ENCODE results near the gene TUBA1A.
"Not testable (repeated sequence)": the region's sequence is repeated elsewhere in the genome, so short reads cannot be mapped to it uniquely, and the experiment has no call there.

The TUBA1A gene

DNA sequence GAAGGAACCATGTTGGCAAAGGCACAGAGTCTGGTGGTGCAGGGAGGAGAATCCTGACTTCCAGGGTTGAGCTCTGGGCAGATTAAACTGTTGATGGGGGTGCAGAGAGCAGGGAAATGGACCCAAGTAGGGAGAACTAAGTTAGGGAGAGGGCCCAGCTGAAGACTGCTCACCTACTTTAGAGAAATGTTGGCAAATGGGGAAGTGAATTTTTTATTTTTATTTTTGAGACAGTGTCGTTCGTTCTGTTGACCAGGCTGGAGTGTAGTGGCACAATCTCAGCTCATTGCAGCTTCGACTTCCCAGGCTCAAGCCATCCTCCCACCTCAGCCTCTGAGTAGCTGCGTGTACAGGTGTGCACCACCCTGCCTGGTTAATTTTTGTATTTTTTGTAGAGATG lies 32.1 kb upstream of the TUBA1A start:
- no peak for DNase-seq (ENCODE audit: insufficient read length, low spot score)
- TF ChIP-seq POLR2A (IDR thresholded peaks at IDR 0.05; ENCODE audit: low read depth, low read length): no peak
- FAIRE-seq: no peak

DNA sequence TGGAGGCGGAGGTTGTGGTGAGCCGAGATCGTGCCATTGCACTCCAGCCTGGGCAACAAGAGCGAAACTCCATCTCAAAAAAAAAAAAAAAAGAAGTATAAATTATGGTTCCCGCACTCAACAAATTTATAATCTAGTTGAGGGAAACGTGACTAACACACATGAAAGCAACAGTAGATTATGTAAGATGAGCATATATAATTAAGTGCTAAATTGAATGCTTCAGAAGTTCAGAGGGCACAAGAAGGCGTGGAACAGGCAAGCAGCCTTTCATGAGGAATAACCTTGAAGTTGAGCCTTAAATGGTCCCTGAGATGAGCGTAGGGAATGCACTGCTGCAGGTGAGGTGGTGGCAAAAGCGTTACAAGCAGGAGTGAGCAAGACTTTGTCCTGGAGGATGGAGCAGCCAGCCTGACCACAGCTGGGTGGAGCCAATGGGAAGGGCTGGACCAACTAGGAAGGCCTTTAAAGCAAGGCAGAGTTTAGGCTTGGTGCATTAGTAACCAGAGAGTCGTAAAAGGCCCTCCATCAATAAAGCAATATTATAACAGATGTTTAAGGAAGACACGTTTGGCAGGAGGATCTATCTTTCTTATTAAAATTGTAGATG lies 30.6 kb upstream of the TUBA1A start:
- no peak for TF ChIP-seq POLR2A (IDR thresholded peaks at IDR 0.05; ENCODE audit: low read depth, low read length)
- DNase-seq (ENCODE audit: insufficient read length, low spot score) (no peak), FAIRE-seq (no peak)

DNA sequence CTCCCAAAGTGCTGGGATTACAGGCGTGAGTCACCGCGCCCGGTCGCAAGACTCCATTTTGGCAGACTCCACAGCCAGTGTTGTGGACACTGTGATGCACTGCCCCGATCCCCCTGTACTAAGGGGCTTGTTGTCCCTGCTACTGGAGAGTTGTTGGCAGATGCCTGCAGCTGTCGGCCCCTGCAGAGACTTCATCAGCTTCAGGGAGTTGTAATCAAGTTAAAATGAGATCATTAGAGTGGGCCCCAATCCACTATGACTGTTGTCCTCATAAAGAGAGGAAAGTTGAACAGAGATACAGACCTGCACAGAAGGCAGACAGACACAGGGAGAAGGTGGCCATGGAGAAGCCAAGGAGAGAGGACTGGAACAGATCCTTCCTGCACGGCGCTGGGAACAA lies 23.7 kb upstream of the TUBA1A start:
- TF ChIP-seq POLR2A (IDR thresholded peaks at IDR 0.05; ENCODE audit: low read depth, low read length): no peak
- FAIRE-seq: no peak

DNA sequence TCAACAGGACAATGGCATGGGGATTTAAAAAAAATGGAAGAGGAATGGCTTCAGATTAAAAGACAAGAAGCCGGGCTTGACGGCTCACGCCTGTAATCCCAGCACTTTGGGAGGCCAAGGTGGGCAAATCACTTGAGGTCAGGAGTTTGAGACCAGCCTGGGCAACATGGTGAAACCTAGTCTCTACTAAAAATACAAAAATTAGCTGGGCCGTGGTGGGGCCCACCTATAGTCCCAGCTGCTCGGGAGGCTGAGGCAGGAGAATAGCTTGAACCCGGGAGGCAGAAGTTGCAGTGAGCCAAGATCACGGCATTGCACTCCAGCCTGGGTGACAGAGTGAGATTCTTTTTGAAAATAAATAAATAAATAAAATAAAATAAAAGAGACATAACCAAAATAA lies 21.8 kb upstream of the TUBA1A start:
- not testable (repeated sequence) for DNase-seq (ENCODE audit: insufficient read length, low spot score); FAIRE-seq

More for the DNA sequence above, 23.7 kb upstream of the TUBA1A start:
- DNase-seq (ENCODE audit: insufficient read length, low spot score): no peak

DNA sequence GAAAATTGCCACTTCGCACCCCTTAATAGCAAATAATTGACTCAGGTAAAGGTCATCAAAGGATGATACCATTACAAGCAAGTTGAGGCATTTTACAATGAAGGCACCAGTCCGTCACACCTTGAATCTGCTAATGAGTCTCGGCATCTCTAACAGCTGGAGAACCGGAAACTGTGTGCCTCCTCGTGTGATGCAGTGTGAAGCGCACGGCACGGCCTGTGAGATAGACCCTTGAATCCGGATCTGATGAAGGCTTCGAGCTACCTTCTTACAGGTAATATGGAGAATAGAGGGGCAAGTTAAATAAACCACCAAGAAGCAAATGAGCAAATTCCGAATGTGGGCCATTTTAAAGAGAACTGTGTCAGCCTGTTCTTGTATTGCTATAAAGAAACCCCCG lies 19.8 kb upstream of the TUBA1A start:
- no peak for TF ChIP-seq POLR2A (IDR thresholded peaks at IDR 0.05; ENCODE audit: low read depth, low read length)
- FAIRE-seq (no peak), DNase-seq (ENCODE audit: insufficient read length, low spot score) (no peak)

DNA sequence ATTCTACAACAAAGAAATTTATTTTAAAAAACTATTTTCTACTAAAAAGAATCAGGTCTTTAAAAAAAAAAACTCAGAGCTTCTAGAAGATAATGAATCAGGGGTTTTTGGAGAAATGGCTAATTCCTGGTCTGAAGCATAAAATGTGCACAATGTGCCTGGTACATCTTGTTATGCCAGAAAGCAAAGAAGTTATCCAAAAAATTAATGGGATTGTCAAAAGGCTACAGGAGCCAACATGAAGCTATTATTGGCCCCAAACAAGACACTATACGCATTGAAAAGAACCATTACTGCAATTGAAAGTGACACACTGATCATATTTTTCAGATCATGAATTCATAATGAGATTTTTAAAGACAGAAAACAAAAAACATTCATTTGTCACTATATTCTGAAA lies 19.3 kb upstream of the TUBA1A start:
- no peak for TF ChIP-seq POLR2A (IDR thresholded peaks at IDR 0.05; ENCODE audit: low read depth, low read length)
- DNase-seq (ENCODE audit: insufficient read length, low spot score) (no peak), FAIRE-seq (no peak)

DNA sequence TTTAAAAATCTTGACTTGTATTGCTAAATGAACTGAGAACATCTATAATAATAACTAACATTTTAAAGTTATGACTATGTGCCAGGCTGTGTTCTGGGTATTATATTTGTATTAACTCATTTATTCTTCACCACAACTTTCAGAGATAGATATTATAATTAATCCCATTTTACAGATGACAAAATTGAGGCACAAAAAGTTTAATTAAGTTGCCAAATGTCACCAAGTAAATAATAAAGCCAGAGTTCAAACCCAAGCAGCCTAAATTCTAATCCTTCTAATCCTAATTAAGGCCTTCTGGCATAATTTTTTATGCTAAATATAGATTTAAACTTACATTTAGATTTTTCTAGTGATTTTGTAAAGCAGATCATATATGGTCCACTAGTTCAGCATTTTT lies 17.5 kb upstream of the TUBA1A start:
- no peak for DNase-seq (ENCODE audit: insufficient read length, low spot score)
- no peak for TF ChIP-seq POLR2A (IDR thresholded peaks at IDR 0.05; ENCODE audit: low read depth, low read length)
- no peak for FAIRE-seq

DNA sequence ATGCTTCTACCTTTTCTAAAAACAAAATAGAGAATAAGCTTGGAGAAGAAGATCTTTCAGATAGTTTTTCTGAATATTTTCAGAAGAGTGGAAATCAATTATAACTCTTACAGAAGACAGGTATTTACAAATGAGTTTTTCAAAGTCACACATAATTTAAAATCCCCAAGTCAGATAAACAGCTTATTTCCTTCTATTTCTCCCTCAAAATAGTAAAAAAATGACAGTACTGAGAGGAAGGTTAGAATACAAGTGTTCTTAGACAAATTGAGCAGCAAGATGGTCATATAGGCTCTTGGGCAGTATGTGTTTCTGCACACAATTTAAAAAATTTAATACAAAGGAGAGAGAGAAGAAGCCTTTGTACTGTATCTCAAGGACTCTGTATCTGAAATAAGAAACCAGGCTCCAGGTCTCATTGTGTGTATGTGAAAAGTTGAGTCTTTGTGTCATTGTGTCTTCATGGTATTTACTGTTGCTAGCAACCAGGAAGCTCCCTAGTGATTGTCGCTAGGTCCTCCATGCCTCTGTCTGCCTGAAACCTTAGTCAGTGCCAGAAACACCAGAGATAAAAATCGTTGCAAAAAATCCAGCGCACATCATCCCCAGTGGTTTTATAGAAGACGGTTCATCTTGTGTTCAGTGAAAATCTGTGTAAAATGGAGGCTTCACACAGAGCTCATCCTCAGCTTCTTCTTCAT lies 12.9 kb upstream of the TUBA1A start:
- no peak for TF ChIP-seq POLR2A (IDR thresholded peaks at IDR 0.05; ENCODE audit: low read depth, low read length)
- FAIRE-seq (peak; percentile 77), DNase-seq (ENCODE audit: insufficient read length, low spot score) (no peak)

DNA sequence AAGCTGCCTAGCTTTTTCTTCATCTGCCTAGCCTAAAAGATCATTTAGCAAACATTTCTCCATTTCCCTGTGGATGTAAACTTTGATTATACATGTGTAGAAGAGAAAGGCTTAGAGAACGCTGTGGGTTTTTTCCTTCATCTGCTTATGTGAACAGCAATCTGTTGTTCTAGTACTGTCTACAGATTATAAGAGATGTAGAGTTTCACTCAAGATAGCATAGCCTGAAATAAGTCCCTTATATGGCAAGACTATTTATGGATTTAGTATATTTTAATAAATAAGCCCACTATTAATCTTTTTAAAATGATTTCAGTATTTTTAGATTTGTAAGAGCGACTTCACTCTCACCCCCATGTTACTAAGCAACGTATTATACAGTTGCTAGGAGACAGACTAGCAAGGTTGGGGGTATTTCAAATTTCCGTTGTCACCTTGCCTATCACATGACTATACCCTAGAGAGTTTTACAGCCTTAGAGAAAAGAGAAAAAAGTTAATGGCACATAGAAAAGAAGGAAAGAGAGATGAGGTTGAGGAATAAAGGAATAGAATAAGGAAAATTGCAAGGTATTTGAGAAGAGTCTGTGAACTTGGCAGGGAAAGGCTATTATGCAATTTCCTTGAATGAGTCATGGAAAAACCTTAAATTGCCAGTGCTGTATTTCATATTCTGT lies 12.2 kb upstream of the TUBA1A start:
- FAIRE-seq (peak; percentile 84), DNase-seq (ENCODE audit: insufficient read length, low spot score) (no peak)
- TF ChIP-seq POLR2A (IDR thresholded peaks at IDR 0.05; ENCODE audit: low read depth, low read length): no peak

DNA sequence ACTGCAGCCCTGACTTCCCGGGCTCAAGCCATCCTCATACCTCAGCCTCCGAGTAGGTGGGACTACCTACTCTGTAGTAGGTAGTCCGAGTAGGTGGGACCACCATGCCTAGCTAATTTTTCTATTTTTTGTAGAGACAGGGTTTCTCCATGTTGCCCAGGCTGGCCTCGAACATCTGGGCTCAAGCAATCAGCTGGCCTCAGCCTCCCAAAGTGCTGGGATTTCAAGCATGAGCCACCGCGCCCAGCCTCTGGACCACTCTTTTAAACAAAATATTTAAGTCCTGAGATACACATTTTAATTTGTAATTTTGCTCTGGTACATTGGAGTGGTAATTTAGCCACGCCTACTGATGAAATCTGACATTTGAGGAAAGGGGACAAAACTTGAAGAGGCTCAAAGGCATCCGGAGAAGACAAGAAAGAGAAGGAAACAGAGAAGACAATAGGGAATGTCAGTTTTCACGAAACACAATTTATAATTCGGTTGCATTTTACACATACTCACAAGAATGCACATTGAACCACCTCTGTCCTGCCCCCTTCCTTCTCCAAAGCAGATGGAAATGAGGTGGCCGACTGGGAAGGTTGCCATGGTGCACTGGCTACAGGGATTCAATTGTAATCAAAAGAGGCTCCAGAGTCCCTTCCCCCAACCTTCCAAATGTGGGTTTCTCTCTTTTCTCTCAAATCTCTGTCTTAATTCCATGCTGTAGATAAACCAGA lies 9.7 kb upstream of the TUBA1A start:
- FAIRE-seq (peak; percentile 98), DNase-seq (ENCODE audit: insufficient read length, low spot score) (peak; percentile 57)
- TF ChIP-seq POLR2A (IDR thresholded peaks at IDR 0.05; ENCODE audit: low read depth, low read length): no peak

DNA sequence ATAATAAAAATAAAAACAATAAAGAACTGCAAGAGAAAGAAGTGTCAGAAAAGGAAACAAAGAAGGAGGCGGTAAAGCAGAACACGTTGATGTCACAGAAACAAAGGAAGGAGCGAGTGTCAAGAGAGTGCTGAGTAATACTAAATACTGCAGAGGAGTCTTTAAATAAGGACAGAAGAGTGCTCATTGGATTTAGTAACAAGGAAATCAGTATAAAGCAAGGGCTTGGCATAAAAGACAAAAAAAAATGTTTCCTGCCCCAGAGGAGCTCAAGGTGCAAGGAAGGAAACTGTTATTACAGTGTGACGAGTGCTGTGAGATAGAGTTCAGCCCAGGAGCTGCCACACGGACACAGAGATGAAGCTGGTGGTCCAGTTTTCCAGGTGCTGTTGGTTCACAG lies 8.4 kb upstream of the TUBA1A start:
- DNase-seq (ENCODE audit: insufficient read length, low spot score) (no peak), FAIRE-seq (no peak)
- TF ChIP-seq POLR2A (IDR thresholded peaks at IDR 0.05; ENCODE audit: low read depth, low read length): no peak

DNA sequence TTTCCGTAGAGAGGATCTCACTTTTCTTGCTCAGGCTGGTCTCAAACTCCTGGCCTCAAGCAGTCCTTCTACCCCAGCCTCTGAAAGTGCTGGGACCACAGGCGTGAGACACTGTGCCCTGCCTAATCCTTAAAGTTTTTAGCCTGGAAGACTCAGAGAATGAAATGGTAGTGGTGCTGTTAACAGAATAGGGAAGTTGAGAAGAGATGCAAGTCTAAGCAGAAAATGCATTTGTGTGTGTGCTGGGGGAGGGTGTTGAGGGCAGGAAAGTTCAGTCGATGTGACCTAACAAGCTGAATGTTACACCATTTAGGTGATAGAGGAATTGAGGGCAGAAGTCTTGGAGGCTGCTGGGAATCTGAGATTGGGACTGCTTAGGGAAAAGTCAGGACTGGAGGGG lies 6.9 kb upstream of the TUBA1A start:
- TF ChIP-seq POLR2A (IDR thresholded peaks at IDR 0.05; ENCODE audit: low read depth, low read length): no peak
- no peak for DNase-seq (ENCODE audit: insufficient read length, low spot score)
- no peak for FAIRE-seq

DNA sequence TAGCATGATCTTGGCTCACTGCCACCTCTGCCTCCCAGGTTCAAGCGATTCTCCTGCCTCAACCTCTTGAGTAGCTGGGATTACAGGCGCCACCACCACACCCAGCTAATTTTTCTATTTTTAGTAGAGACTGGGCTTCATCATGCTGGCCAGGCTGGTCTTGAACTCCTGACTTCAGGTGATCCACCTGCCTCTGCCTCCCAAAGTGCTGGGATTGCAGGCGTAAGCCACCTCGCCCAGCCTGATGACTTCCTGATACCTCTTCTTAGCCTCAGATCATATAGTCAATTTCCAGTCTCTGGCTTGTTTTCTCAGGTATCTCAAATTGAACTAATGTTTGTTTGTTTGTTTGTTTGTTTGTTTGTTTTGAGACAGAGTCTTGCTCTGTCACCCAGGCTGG lies 4.9 kb upstream of the TUBA1A start:
- not testable (repeated sequence) for FAIRE-seq; DNase-seq (ENCODE audit: insufficient read length, low spot score)

DNA sequence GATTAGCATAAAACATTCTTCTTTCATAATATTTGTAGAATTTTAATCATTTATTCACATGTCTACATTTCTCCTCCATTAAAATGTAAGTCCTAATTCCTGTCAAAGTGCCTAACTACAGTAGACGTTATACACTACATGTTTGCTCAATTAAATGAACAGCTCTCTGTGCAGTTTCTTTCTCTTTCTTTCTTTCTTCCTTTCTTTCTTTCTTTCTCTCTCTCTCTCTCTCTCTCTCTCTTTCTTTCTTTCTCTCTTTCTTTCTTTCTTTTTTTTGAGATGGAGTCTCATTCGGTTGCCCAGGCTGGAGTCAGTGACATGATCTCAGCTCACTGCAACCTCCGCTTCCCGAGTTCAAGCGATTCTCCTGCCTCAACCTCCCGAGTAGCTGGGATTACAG lies 2.6 kb upstream of the TUBA1A start:
- DNase-seq (ENCODE audit: insufficient read length, low spot score); FAIRE-seq: not testable (repeated sequence)
